ENCODE measurements around the gene CPT2. TPM values are rescaled to one million over a fixed set of nuclear protein-coding genes. Genes with fewer than 3 reads are reported as not detected.
A peak's percentile ranks its signal among the peaks of the same experiment; 100 is the strongest.

CPT2 gene
- total RNA-seq, 1 experiment from 2014 or later = 17.0 TPM

DNA sequence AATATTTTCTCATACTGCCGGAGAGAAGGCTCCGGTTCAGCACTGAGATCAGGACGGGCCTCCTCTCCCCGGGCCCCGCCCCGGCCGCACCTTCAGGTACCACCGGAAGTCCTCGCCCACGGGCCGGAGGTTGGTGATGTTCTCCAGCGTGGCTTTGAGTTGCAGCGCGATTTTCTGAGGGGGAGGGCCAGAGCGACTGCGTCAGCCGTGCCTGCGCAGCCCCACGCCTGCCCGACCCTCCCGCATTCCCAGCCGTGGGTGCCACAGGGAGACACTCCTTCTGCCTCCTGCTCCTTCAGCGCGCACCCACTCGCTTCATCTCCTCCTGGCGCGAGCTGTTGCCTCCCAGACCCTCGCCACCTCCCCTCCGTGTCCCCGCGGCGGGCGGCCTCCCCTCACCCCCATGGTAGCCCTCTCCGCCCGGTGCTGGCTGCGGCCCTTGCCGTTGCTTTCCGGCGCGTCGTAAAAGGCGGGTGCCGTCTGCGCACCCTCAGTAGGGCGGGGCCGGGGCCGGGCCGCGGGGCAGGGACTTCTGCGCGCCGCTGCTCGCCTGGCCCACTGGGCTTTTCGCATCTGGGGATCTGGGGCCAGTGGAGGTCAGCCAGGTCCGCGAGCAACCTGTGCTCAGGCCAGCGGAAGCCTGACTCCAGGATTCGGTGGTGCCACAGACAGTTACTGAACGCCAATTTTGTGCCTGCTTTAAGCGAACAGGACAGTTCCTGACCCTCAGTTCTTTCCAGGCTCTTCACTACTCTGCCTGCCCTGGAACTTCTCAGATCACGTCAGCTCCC is 23.7 kb downstream of the CPT2 start, which contains the start of gene CZIB:
Gene CZIB, minus strand, starts transcription at position 464 of the 791 bp plus-strand sequence. Its CDS starts 59 bp downstream, at position 405.
- Histone ChIP-seq H3K36me3 (ENCODE audit: insufficient read depth, low read length, poor library complexity, severe bottlenecking) (peaks cover 12% of the 10 kb centered on the region), H3K4me1 (ENCODE audit: insufficient read depth, low read length, poor library complexity, severe bottlenecking) (peaks cover 4% of the 10 kb centered on the region), H3K27ac (ENCODE audit: low read depth, low read length, poor library complexity, severe bottlenecking) (peak within 1 kb of the TSS; percentile 93), H3K9me3 (ENCODE audit: low read depth, low read length, poor library complexity, severe bottlenecking) (no peaks in the 10 kb centered on the region), H3K4me3 (ENCODE audit: low read depth, low read length, poor library complexity, severe bottlenecking) (peak within 1 kb of the TSS; percentile 84), H3K27me3 (replicated peaks; ENCODE audit: insufficient read depth, low read depth, low read length, poor library complexity) (no peaks in the 10 kb centered on the region)
- ChIA-PET CTCF (no interaction called here), POLR2A (ENCODE audit: low non-redundant PET) (no interaction called here)
- DNase-seq (ENCODE audit: low spot score) = peak; percentile 94
- TF ChIP-seq EZH2 (IDR thresholded peaks at IDR 0.05; ENCODE audit: borderline replicate concordance, low read depth, low read length, poor library complexity, severe bottlenecking) = no peak
- TF ChIP-seq, protein P1, sequence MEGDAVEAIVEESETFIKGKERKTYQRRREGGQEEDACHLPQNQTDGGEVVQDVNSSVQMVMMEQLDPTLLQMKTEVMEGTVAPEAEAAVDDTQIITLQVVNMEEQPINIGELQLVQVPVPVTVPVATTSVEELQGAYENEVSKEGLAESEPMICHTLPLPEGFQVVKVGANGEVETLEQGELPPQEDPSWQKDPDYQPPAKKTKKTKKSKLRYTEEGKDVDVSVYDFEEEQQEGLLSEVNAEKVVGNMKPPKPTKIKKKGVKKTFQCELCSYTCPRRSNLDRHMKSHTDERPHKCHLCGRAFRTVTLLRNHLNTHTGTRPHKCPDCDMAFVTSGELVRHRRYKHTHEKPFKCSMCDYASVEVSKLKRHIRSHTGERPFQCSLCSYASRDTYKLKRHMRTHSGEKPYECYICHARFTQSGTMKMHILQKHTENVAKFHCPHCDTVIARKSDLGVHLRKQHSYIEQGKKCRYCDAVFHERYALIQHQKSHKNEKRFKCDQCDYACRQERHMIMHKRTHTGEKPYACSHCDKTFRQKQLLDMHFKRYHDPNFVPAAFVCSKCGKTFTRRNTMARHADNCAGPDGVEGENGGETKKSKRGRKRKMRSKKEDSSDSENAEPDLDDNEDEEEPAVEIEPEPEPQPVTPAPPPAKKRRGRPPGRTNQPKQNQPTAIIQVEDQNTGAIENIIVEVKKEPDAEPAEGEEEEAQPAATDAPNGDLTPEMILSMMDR (conservative IDR thresholded peaks at IDR 0.05; ENCODE audit: low read depth, low read length) = no peak
- intact Hi-C loops (cut with micrococcal nuclease; ENCODE audit: unreplicated experiment) = no loop called here
- BruUV-seq (replicated peaks) = no TSS peak

DNA sequence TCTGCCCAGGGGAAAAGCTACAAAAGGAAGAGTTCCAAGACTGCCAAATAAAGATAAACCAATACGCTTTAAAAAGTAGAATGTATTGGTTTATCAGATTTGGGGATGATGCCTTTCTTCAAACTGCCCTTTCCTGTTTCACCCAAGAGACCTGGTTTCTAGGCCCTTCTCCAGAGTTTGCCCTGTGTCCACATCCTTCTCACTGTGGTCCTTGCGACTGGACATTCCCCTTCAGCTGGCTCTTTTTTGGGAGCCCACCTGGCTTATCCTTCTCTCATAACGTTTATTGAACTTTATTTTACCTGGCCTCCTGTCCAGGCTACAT is 24.3 kb downstream of the CPT2 start:
- Histone ChIP-seq H3K36me3 (ENCODE audit: insufficient read depth, low read length, poor library complexity, severe bottlenecking) (peaks cover 10% of the 10 kb centered on the region), H3K4me1 (ENCODE audit: insufficient read depth, low read length, poor library complexity, severe bottlenecking) (peaks cover 4% of the 10 kb centered on the region), H3K4me3 (ENCODE audit: low read depth, low read length, poor library complexity, severe bottlenecking) (peak overlapping the region; percentile 84), H3K27ac (ENCODE audit: low read depth, low read length, poor library complexity, severe bottlenecking) (peak overlapping the region; percentile 93), H3K9me3 (ENCODE audit: low read depth, low read length, poor library complexity, severe bottlenecking) (no peaks in the 10 kb centered on the region), H3K27me3 (replicated peaks; ENCODE audit: insufficient read depth, low read depth, low read length, poor library complexity) (no peaks in the 10 kb centered on the region)
- TSS peak; percentile 97 for BruUV-seq (replicated peaks)
- DNase-seq (ENCODE audit: low spot score) = peak; percentile 6
- ChIA-PET POLR2A (ENCODE audit: low non-redundant PET) (no interaction called here), CTCF (no interaction called here)
- intact Hi-C loops (cut with micrococcal nuclease; ENCODE audit: unreplicated experiment) = no loop called here
- no peak for TF ChIP-seq EZH2 (IDR thresholded peaks at IDR 0.05; ENCODE audit: borderline replicate concordance, low read depth, low read length, poor library complexity, severe bottlenecking)
- TF ChIP-seq, protein P1 (conservative IDR thresholded peaks at IDR 0.05; ENCODE audit: low read depth, low read length) = no peak

DNA sequence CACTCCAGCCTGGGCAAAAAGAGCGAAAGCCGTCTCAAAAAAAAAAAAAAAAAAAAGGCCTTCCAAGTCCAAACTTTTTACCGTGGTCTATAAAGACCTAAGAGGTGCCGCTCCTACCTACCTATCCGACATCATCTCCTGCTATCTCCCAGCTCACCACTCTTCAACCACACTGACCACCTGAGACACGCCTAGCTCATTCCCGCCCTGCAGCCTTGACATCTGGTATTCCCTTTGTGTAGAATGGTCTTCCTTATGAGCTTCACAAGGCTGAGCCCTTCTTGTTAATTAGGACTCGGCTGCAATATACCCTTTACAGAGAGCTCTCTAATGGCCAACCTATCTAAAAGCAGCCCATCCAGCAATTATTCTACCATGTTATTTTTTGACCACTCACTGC is 41.0 kb downstream of the CPT2 start:
- H3K9me3 ChIP-seq (ENCODE audit: low read depth, low read length, poor library complexity, severe bottlenecking) = no peaks in the 10 kb centered on the region
- peak overlapping the region; percentile 87 for H3K27ac ChIP-seq (ENCODE audit: low read depth, low read length, poor library complexity, severe bottlenecking)
- BruUV-seq (replicated peaks) = no TSS peak
- peaks cover 29% of the 10 kb centered on the region for H3K36me3 ChIP-seq (ENCODE audit: insufficient read depth, low read length, poor library complexity, severe bottlenecking)
- no peak for TF ChIP-seq EZH2 (IDR thresholded peaks at IDR 0.05; ENCODE audit: borderline replicate concordance, low read depth, low read length, poor library complexity, severe bottlenecking)
- TF ChIP-seq, protein P1 (conservative IDR thresholded peaks at IDR 0.05; ENCODE audit: low read depth, low read length) = no peak
- POLR2A ChIA-PET (ENCODE audit: low non-redundant PET) = no interaction called here
- H3K27me3 ChIP-seq (replicated peaks; ENCODE audit: insufficient read depth, low read depth, low read length, poor library complexity) = no peaks in the 10 kb centered on the region
- intact Hi-C loops (cut with micrococcal nuclease; ENCODE audit: unreplicated experiment) = no loop called here
- H3K4me1 ChIP-seq (ENCODE audit: insufficient read depth, low read length, poor library complexity, severe bottlenecking) = peaks cover 5% of the 10 kb centered on the region
- CTCF ChIA-PET = no interaction called here
- H3K4me3 ChIP-seq (ENCODE audit: low read depth, low read length, poor library complexity, severe bottlenecking) = peak overlapping the region; percentile 95
- no peak for DNase-seq (ENCODE audit: low spot score)
